NOMO-1 treated with DMSO at 0.1 percent for 48 hours (cell line): ENCODE results near the gene USP8.
A peak's percentile ranks its signal among the peaks of the same experiment; 100 is the strongest.
"Not testable (repeated sequence)": the region's sequence is repeated elsewhere in the genome, so short reads cannot be mapped to it uniquely, and the experiment has no call there.

Experiments
- DNase-seq: peaks from one replicate; lab custom pipeline; 2025; ENCODE audit not compliant: unreplicated experiment; lab: John Stamatoyannopoulos, UW

The USP8 gene

DNA sequence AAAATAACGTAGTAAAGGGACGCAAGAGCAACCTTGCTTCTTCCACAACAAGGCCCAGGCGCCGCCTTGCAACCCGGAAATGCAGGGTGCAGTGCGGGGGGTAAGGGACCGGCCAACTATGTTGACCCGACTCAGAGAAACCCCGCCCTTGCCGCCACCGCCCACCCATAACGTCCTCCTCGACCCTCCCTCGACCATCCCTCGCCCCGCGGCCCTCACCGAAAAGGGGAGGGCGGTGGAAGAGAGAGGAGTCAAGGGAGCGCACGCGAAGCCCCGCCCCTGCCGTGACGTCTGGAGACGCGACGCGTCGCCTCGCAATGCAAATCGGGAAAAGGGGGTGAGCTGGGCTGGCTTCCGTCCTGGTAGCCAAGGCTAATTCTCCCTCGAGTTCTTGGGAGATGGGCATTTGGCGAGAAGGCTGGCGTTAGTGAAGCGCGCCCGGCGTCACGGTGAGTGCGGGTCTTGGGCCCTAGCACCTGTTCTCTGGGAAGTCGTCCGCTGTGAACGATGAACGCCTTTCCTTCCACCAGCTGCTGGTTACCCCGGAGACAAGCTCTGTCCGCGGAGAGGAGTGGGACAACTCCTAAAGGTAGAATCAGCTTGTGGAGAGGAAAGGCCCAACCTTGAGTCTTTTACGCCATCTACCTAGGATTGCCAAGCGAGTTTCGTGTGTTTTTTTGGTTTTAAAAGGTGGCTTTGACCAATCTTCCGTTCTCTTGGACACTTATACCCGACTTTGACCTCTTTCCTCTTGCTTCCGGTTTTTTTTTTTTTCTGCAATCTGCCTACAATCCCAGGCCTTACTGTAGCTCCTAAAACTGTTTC is at the start of gene USP8:
USP8 (plus strand) TSS at position 340 of the 825 bp plus-strand sequence. CDS start 14,669 bp downstream, outside the sequence.
- peak; percentile 97 for DNase-seq

DNA sequence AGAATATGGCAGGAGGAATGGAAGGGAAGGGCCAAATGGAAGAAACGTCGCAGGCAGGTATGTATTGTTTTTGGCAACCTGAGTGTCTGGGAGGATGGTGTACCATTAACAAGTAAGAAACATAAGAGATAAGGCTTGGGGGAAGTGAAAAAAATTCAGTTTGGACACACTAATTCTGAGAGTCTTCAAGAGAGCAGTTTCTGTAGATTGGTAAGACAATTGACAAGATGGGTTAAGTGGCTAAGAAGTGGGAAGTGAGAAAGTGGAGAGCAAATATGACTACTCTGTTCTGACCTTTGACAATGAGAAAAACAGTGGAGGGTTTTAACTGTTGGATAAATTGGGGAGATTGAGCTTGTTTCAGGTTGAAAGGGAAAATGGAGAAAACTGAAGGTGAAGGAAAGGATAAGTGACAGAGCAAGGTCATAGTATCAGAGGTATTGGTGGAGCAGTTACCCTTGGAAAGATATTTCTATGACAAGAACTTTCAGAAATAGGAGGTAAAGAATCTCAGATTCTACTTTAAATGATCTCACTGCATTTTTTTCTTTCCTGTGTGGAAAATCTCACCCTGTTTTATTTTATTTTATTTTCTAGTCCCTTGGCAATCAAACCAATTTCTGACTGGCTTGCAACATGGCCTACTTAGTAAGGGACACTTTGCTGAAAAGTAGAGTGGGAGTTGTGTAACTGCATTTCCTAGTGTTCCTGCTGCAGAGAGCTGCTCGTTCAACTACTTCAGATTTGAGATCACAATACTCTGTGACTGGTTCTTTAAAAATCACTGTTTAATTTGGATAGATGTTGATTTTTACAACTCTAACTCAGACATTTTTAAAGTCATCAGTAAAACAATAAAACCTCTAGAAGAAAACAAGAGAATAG is 46.1 kb upstream of the USP8 start:
- peak; percentile 81 for DNase-seq

DNA sequence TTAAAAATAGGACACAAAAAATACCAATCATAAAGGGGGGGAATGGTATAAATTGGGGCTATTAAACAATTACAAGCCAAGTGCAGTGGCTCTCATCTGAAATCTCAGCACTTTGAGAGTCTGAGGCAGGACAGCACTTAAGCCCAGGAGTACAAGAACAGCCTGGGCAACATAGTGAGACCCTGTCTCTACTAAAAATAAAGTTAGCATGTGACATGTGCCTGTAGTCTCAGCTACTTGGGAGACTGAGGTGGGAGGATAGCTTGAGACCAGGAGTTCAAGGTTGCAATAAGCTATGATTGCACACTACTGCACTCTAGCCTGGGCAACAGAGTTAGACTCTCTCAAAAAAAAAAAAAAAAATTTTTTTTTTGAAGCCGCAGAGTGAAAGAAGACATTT is 45.4 kb upstream of the USP8 start:
- no peak for DNase-seq

DNA sequence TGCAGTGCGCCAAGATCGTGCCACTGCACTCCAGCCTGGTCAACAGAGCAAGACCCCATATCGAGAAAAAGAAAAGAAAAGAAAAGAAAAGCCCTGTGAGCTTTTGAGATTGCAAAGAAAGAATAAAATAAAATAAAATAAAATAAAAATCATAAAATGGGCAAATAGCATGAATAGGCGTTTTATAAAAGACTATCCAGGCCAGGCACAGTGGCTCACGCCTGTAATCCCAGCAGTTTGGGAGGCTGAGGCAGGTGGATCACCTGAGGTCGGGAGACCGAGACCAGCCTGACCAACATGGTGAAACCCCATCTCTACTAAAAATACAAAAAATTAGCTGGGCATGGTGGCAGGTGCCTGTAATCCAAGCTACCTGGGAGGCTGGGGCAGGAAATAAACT is 44.8 kb upstream of the USP8 start:
- DNase-seq = not testable (repeated sequence)

DNA sequence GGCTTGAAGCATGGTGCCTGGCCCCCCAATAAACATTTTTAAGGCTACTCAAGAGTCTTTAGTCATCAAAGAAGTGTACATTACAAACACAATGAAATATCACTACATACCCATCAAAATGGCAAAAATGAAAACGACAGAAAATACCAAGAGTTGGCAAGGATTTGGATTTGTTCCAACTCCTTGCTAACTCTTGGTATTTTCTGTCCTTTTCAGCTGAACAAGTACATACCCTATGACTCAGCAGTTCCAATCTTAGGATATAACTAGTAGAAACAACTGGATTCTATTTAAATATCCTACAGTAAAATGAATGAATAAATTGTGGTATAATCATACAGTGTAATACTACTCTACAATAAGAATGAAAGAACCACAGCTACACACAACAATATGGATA is 44.1 kb upstream of the USP8 start:
- no peak for DNase-seq

DNA sequence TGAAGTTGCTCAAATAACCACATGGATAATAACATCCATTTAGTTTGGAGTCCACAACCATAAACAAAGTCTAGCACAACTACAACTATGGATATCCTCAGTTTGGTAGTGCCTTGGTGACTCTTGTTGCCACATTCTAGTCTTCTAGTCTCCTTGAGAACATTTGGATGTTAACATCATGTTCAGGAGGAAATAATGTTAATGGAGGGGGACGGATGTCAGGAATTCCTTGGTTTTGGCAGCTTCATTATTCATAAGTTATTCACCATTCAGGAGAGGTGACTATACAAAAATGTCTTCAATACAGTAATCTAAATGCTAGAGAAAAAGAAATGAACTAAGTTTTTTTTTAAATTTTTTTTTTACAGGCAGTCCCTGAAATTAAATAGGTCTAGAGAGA is 42.8 kb upstream of the USP8 start:
- DNase-seq = no peak

DNA sequence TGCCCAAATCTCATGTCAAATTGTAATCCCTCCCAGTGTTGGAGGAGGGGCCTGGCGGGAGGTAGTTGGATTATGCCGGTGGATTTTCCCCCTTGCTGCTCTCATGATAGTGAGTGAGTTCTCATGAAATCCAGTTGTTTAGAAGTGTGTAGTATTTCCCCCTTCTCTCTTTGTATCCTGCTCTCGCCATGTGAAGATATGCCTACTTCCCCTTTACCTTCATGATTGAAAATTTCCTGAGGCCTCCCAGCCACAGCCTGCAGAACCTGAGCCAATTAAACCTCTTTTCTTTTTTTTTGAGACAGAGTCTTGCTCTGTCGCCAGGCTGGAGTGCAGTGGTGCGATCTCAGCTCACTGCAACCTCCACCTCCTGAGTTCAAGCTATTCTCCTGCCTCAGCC is 41.8 kb upstream of the USP8 start:
- peak; percentile 62 for DNase-seq

- DNase-seq = peak; percentile 84
These were observed 33.5 kb upstream of the USP8 start for GRCh38 chr15:50390554-50391264.

DNA sequence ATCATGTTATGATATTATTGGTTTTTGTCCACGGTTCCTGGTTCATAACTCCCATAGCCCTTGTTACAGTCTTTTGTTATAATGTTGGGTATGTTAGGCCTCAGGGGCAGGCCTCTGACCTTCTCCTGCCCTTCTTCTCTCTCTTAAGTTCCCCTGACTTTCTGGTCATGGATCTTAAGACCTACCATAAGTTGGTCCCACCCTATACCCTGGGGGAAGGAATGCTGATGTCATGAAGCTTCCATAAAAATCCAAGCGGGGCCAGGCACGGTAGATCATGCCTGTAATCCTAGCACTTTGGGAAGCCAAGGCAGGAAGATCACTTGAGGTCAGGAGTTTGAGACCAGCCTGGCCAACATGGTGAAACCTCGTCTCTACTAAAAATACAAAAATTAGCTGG is 32.6 kb upstream of the USP8 start:
- DNase-seq = not testable (repeated sequence)

DNA sequence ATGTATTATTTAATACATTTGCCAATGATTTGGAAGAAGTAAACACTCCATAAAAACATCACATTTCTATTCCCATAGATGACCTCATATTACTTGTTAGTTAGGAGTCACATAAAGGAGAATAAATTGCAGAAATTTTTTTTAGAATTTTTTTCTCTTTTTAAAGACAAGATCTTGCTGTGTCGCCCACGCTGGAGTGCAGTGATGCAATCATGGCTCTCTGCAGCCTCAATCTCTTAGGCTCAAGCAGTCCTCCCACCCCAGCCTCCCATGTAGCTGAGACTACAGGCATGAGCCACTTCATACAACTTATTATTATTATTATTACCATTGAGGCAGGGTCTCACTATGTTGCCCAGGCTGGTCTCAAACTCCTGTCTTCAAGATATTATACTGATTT is 12.3 kb upstream of the USP8 start:
- no peak for DNase-seq

GRCh38 chr15:50414624-50415023 is 9.6 kb upstream of the USP8 start:
- no peak for DNase-seq

DNA sequence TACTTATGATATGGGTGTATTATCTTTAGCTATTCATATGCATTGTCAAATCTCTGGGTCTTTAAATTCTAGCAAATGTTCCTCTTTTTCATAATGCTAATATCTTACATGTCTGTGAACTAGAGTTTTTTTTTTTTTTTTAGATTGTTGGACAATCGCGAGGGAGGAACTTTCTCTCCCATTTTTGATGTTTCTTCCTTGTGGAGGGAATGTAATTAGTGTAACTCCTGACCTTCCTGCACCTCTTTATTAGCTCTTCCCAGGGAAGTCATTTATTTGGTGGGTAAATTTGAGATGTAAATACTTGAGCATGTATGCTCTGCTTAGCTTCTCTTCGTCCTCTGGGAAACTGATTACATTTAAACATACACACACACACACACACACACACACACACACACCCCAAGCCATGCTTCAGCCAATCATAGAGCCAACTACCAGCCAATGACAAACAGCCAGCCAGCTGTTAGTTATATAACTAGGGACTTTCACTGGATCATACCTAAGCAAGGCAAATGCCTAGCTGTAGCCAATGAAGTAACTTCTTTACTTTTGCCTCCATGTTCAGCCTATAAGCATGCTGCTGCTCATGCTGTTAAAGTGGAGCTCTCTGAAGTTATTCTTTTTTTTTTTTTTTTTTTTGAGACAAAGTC is 8.3 kb upstream of the USP8 start:
- no peak for DNase-seq

- DNase-seq = no peak
These were observed 7.3 kb upstream of the USP8 start for GRCh38 chr15:50416890-50417289.

DNA sequence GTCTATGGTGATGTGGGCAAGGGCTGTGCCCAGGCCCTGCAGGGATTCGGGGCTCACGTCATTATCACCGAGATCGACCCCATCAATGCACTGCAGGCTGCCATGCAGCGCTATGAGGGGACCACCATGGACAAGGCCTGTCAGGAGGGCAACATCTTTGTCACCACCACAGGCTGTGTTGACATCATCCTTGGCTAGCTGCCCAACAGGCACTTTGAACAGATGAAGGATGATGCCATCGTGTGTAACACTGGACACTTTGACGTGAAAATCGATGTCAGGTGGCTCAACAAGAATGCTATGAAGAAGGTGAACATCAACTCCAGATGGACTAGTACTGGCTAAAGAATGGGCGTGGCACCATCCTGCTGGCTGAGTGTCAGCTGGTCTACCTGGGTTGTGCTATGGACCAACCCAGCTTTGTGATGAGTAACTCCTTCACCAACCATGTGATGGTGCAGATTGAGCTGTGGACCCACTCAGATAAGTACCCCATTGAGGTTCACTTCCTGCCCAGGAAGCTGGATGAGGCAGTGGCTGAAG is 6.1 kb upstream of the USP8 start:
- no peak for DNase-seq

GRCh38 chr15:50425219-50425618 is 1.0 kb downstream of the USP8 start:
- no peak for DNase-seq

- not testable (repeated sequence) for DNase-seq
These were observed 1.6 kb downstream of the USP8 start for GRCh38 chr15:50425678-50426246.

DNA sequence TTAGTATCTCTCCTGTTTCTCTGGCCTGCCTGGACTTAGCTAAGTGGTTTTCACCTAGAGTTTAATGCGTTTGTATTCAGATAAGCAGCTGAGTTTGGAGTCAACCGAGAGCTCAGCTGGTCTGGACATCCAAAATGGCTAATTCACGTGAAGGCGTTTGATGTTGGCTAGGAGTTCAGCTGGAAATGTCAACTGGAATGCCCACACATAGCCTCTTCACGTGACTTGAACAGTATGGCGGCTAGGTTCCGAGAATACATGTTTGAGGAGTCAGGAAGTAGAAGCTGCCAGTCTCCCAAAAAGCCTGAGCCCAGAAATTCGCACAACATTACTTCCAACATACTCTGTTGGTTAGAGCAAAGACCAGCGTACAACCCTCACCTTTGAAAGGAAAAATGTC is 2.2 kb downstream of the USP8 start:
- DNase-seq = no peak

- no peak for DNase-seq
These were observed 7.0 kb downstream of the USP8 start for GRCh38 chr15:50431204-50431603.

DNA sequence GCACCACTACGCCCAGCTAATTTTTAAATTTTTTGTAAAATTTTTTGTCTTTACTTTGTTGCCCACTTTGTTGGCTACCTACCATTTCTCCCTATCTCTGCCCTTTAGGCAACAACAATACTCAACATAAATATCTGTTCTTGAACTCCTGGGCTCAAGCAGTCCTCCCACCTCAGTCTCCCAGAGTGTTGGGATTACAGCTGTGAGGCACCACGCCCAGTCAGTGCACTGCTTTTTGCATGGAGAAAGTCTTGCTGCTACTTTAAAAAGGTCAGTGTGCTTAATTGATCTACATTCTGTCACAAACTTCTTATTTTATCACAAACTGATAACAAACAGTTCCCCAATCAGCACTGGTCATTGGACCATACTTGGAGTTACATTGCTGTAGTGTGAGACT is 8.0 kb downstream of the USP8 start:
- DNase-seq = no peak

GRCh38 chr15:50435772-50436171 is 11.6 kb downstream of the USP8 start:
- DNase-seq = no peak
